ENCODE results near the gene HMGN1.
"Not testable (repeated sequence)": the region's sequence is repeated elsewhere in the genome, so short reads cannot be mapped to it uniquely, and the experiment has no call there.

Gene HMGN1

GRCh38 chr21:39348355-39349210 is at the start of gene HMGN1:
Gene HMGN1, minus strand, starts transcription at chr21:39349088. Its CDS starts 171 bp downstream, at chr21:39348917.
- peak; percentile 74 for DNase-seq (ENCODE audit: low read depth)

- DNase-seq (ENCODE audit: low read depth) = no peak
These were observed 48.9 kb upstream of the HMGN1 start for GRCh38 chr21:39397646-39398385.

- no peak for DNase-seq (ENCODE audit: low read depth)
These were observed 44.1 kb upstream of the HMGN1 start for GRCh38 chr21:39392981-39393380.

GRCh38 chr21:39390212-39390765 is 41.4 kb upstream of the HMGN1 start:
- DNase-seq (ENCODE audit: low read depth) = no peak

- DNase-seq (ENCODE audit: low read depth) = no peak
These were observed 39.9 kb upstream of the HMGN1 start for GRCh38 chr21:39388811-39389155.

- peak; percentile 83 for DNase-seq (ENCODE audit: low read depth)
These were observed 39.3 kb upstream of the HMGN1 start for GRCh38 chr21:39388038-39388810.

- peak; percentile 78 for DNase-seq (ENCODE audit: low read depth)
These were observed 38.7 kb upstream of the HMGN1 start for GRCh38 chr21:39387461-39388037.

- no peak for DNase-seq (ENCODE audit: low read depth)
These were observed 38.0 kb upstream of the HMGN1 start for GRCh38 chr21:39386899-39387298.

GRCh38 chr21:39386194-39386593 is 37.3 kb upstream of the HMGN1 start:
- DNase-seq (ENCODE audit: low read depth) = no peak

- peak; percentile 21 for DNase-seq (ENCODE audit: low read depth)
These were observed 36.6 kb upstream of the HMGN1 start for GRCh38 chr21:39385299-39386145.

GRCh38 chr21:39384674-39385298 is 35.9 kb upstream of the HMGN1 start:
- DNase-seq (ENCODE audit: low read depth) = no peak

GRCh38 chr21:39382096-39382495 is 33.2 kb upstream of the HMGN1 start:
- not testable (repeated sequence) for DNase-seq (ENCODE audit: low read depth)

- no peak for DNase-seq (ENCODE audit: low read depth)
These were observed 32.1 kb upstream of the HMGN1 start for GRCh38 chr21:39381009-39381408.

GRCh38 chr21:39379986-39380891 is 31.4 kb upstream of the HMGN1 start:
- DNase-seq (ENCODE audit: low read depth) = peak; percentile 67

GRCh38 chr21:39377444-39378050 is 28.7 kb upstream of the HMGN1 start:
- no peak for DNase-seq (ENCODE audit: low read depth)

- no peak for DNase-seq (ENCODE audit: low read depth)
These were observed 26.6 kb upstream of the HMGN1 start for GRCh38 chr21:39375446-39375845.

GRCh38 chr21:39374046-39374445 is 25.2 kb upstream of the HMGN1 start:
- no peak for DNase-seq (ENCODE audit: low read depth)

- DNase-seq (ENCODE audit: low read depth) = no peak
These were observed 24.7 kb upstream of the HMGN1 start for GRCh38 chr21:39373634-39374033.

GRCh38 chr21:39369896-39370288 is 21.0 kb upstream of the HMGN1 start:
- not testable (repeated sequence) for DNase-seq (ENCODE audit: low read depth)

Measured in stimulated activated CD8-positive, alpha-beta memory T cell treated with anti-CD3 and anti-CD28 coated beads, Interleukin-15, amount 100 ng/mL, for 1 hour (primary cell).